Stimulated activated CD4-positive, alpha-beta T cell treated with anti-CD3 and anti-CD28 coated beads, Interleukin-1b, Interleukin-23, amount 100 ng/mL, for 4 hours (primary cell): ENCODE data around the gene LUC7L3.

Experiments
- DNase-seq, 2 donors: peaks; one replicate each; pipeline ENCODE4 v3.0.0-alpha.2; 2020; ENCODE audit warnings: low read depth in 2 of 2

Gene LUC7L3

GRCh38 chr17:50754521-50754920 lies 35.1 kb downstream of the LUC7L3 start:
- no peak for DNase-seq

- DNase-seq = no peak
Measured at GRCh38 chr17:50758524-50758923, 39.1 kb downstream of the LUC7L3 start.

GRCh38 chr17:50758989-50759544 lies 39.7 kb downstream of the LUC7L3 start:
- no peak for DNase-seq

GRCh38 chr17:50762177-50762576 lies 42.8 kb downstream of the LUC7L3 start:
- DNase-seq = no peak

DNA sequence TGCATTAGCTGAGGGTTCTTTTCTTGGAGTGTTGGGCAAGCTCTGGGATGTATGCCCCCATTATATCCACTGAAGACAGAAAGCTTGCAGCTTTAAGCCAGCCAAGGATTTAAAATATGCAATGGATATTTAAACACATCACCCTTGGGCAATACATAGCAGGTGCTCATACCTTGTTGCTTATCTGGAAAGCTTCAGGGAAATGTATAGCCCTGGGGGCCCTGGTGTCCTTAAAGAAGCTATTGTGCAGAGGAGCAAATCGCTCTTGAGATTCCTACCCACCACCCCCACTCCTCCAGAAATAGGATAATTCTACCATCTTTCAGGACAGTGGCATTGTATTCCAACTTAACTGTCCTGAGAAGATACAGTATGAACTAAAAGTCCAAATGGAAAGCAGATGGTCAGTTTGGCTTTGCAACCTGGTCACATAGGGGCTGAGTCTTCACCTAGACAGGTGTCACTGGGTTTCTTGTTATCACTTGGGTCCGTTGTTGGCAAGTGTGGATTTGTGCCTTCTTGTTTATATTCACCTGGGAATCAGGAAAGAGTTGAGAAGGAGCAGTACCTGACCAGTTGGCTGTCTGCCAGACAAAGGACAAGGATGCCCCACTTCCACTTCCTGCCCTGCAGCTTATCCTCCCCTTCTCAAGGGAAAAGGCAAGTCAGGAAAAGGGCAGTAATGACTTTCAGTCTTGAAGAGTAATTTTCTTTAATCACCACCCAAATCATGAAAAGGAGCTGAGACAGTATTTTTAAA lies 44.5 kb downstream of the LUC7L3 start:
- DNase-seq = no peak

DNA sequence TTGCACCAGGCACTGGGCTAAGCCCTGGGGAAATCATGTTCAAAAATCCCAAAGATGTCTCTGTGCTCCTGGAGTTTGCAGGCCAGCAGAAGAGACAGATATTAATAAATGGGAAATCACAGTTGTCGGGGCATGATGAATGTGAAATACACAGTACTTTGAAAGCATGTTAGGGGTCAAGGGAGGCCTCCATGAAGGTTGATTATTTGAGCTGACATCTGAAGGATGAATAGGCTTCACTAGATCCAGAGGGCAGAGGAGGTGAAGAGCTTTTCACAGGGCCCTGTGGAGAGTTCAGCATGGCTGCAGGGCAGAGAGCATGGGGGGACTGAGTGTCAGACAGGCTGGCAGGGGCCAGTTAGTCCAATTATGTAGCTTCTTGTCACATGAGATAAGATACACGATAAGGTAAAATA lies 45.3 kb downstream of the LUC7L3 start:
- DNase-seq = no peak

GRCh38 chr17:50765454-50766221 lies 46.2 kb downstream of the LUC7L3 start:
- no peak for DNase-seq

DNA sequence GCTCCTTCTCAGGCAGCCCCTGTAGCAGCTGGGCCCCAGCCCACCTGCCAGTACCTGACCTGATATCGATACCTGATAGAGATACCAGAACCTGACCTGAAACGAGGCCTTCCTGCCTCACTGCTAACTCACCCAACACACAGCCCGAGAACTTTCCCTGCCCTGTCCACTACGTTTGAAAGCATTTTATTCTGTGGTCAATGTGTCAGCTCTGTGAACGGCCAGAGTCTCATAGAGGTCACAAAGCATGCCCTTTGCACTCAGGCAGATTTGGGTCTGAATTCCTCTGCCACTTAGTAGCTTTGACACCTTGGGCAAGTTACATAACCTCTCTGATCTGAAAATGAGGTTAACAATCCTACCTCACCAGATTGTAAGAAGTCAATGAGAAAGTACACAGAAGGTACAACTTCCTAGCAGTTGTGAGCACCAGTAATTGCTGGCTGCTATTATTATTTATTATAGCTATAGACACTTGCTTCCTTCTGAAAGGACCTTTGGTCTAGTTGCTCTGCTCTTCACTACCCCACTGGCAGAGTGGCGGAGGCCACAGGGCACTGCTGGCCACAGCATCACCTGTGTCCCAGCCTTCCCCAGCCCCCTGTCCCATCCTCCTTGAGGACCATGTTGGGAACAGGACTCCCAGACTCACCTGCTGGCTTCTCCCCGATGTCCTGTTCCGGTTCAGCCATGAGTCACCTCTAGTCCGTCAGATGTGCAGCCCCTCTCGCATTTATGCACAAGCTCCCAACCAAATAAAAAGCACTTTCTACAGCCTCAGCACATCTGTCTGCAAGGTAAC lies 47.0 kb downstream of the LUC7L3 start:
- no peak for DNase-seq

- no peak for DNase-seq
Measured at GRCh38 chr17:50767030-50767429, 47.6 kb downstream of the LUC7L3 start.

DNA sequence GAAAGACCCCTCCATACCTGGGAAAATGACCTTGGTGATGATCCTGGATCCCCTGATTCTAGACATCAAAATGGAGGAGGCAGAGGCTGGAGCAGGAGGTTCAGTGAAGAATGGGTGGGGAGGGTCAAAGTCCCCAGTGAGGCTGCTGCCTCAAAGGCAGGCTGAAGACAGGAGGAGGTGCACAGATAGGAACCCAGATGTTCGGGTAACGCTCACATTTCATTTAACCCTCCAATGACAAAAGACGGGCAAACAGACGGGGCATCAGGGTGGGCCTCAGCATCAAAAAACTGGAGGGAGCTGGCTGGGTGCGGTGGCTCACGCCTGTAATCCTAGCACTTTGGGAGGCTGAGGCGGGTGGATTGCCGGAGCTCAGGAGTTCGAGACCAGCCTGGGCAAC lies 48.0 kb downstream of the LUC7L3 start, which contains the start of gene ANKRD40CL:
ANKRD40CL (minus strand) TSS at position 73 of the 400 bp plus-strand sequence. CDS start 605 bp downstream, outside the sequence.
- no peak for DNase-seq

- no peak for DNase-seq
Measured at GRCh38 chr17:50768346-50768761, 49.0 kb downstream of the LUC7L3 start.

GRCh38 chr17:50769884-50770283 lies 50.5 kb downstream of the LUC7L3 start:
- DNase-seq = no peak

- DNase-seq = no peak
Measured at GRCh38 chr17:50770346-50770745, 50.9 kb downstream of the LUC7L3 start.

DNA sequence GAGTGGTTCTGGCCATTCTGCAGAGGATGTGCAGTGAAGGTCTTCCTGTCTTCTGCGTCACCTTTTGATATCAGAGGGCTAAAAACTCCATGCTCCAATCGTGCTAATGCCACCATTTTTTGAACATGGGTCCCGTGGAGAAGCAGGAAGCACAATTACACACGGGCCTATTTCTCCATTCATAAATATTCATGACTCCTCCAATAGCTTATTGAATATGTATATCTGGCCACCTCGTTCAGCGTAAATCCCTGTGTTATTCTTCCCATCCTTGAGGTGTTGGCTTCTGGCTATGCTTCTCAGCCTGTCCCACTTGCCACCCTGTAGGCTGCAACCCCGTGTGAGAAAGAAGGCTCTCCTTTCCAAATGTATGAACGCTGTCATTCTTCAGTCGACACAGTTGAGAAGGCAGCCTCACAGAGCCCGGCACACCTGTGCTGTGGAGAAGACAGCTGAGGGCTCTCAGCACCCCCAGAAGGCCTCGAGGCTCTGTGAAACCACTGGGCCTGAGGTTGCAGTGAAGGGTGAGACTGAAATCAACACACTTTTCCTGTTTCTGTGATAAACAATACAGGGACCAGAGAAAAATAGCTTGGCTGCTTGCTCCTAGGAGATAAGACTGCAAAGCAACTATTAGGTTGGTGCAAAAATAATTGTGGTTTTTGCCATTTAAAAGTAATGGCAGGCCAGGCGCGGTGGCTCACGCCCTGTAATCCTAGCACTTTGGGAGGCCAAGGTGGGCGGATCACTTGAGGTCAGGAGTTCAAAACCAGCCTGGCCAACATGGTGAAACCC lies 52.8 kb downstream of the LUC7L3 start:
- DNase-seq = no peak

GRCh38 chr17:50774225-50774803 lies 54.9 kb downstream of the LUC7L3 start:
- DNase-seq = no peak

GRCh38 chr17:50775926-50776325 lies 56.5 kb downstream of the LUC7L3 start:
- DNase-seq = no peak

DNA sequence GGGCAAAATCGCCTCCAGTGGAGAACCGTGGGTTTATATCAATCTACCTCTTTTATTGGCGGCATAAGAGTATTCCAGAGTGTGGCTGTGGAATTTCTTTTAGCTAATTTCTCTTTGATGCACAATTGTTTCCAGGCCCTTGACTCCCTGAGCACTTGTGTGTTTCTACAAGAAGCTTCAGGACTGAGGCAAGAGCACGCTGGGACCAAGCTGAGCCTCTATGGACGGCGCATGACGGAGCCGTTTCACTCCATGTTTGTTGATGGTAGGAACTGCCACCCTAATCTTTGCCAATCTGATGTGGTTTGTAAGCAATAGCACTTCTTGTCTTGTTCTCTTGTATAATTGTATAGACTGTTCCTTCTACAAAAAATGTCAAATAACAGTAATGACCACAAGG lies 59.1 kb downstream of the LUC7L3 start:
- no peak for DNase-seq

- no peak for DNase-seq
Measured at GRCh38 chr17:50778988-50779387, 59.6 kb downstream of the LUC7L3 start.

DNA sequence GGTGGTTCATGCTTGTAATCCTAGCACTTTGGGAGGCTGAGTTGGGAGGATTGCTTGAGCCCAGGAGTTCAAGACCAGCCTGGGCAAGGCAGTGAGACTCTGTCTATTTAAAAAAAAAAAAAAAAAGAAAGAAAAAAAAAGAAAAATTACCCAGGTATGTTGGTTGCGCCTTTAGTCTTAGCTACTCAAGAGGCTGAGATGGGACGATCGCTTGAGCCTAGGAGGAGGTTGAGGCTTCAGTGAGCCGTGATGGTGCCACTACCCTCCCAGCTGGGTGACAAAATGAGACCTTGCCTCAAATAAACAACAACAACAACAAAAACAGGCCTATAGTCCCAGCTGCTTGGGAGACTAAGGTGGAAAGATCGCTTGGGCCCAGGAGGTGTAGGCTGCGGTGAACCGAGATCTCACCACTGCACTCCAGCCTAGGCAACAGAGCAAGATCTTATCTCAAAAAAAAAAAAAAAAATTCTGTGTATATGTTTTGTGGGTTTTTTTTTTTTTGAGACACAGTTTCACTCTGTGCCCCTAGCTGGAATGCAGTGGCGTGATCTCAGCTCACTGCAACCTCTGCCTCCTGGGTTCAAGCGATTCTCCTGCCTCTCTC lies 60.4 kb downstream of the LUC7L3 start:
- DNase-seq = peak in 1 of 2 donors; percentile 12

- DNase-seq = no peak
Measured at GRCh38 chr17:50781167-50781566, 61.8 kb downstream of the LUC7L3 start.
